ENCODE results near the gene ANKRD29. TPM values are rescaled to one million over a fixed set of nuclear protein-coding genes. Genes with fewer than 3 reads are reported as not detected.

Gene ANKRD29
- polyA plus RNA-seq, 1 donor (not counting 4 experiments of a cell fraction or from before 2014, with no cell fraction given) = 3.7 TPM

DNA sequence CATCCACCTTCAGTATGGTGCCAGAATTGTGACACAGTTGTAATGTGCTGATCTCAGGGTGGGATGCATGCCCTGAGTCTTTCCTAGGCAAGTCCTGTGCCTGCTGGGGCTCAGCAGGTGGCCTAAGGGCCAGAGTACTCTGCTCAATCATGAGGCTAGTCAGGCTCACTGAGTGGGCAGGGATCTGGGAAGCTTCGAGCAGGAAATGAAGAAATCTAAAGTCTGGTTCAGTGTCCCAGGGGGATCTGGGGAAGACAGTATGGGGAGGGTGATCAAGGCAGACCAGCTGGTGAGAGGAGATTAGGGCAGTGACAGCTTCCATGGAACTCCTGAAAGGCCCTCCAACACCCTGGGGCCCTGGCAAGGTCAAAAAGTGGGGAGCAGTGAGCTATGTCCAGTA, 8.9 kb upstream of the ANKRD29 start:
- Histone ChIP-seq H3K27ac (ENCODE audit: control insufficient read depth, insufficient read depth, low read length) (no peak overlapping the region), H4K20me1 (ENCODE audit: control insufficient read depth, extremely low read depth, insufficient read depth, low read length) (no peaks in the 10 kb centered on the region), H3K9me3 (ENCODE audit: control insufficient read depth, low read depth, low read length) (no peaks in the 10 kb centered on the region), H3K27me3 (ENCODE audit: control insufficient read depth, extremely low read depth, insufficient read depth, low read length) (no peaks in the 10 kb centered on the region), H3K79me2 (ENCODE audit: control insufficient read depth, insufficient read depth, low read length) (no peaks in the 10 kb centered on the region), H3K4me3 (ENCODE audit: control insufficient read depth in 2 of 3, extremely low read depth in 1 of 3, insufficient read depth in 2 of 3, low read depth in 1 of 3, low read length in 3 of 3) (no peak overlapping the region), H3K9ac (ENCODE audit: control insufficient read depth, extremely low read depth, insufficient read depth, low read length) (no peak overlapping the region), H3K9me1 (ENCODE audit: control insufficient read depth, extremely low read depth, insufficient read depth, low read length) (no peaks in the 10 kb centered on the region), H2AFZ (ENCODE audit: control insufficient read depth, low read length) (no peak overlapping the region), H3K4me1 (ENCODE audit: control insufficient read depth, extremely low read depth, insufficient read depth, low read length) (peaks cover 10% of the 10 kb centered on the region), H3K36me3 (ENCODE audit: control insufficient read depth in 2 of 2, extremely low read depth in 1 of 2, insufficient read depth in 2 of 2, low read length in 2 of 2) (no peaks in the 10 kb centered on the region), H3K4me2 (ENCODE audit: control insufficient read depth, extremely low read depth, insufficient read depth, low read depth, low read length) (no peak overlapping the region)
- TF ChIP-seq, protein P1, sequence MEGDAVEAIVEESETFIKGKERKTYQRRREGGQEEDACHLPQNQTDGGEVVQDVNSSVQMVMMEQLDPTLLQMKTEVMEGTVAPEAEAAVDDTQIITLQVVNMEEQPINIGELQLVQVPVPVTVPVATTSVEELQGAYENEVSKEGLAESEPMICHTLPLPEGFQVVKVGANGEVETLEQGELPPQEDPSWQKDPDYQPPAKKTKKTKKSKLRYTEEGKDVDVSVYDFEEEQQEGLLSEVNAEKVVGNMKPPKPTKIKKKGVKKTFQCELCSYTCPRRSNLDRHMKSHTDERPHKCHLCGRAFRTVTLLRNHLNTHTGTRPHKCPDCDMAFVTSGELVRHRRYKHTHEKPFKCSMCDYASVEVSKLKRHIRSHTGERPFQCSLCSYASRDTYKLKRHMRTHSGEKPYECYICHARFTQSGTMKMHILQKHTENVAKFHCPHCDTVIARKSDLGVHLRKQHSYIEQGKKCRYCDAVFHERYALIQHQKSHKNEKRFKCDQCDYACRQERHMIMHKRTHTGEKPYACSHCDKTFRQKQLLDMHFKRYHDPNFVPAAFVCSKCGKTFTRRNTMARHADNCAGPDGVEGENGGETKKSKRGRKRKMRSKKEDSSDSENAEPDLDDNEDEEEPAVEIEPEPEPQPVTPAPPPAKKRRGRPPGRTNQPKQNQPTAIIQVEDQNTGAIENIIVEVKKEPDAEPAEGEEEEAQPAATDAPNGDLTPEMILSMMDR (optimal IDR thresholded peaks at IDR 0.05 in 1 of 3, IDR thresholded peaks at IDR 0.05 in 1 of 3, conservative IDR thresholded peaks at IDR 0.05 in 1 of 3; ENCODE audit: extremely low read depth in 1 of 3, insufficient read depth in 2 of 3, low read length in 3 of 3) = no peak
- no peak for TF ChIP-seq EZH2 (IDR thresholded peaks at IDR 0.05; ENCODE audit: low read length)
- dilution Hi-C loops (cut with MboI; ENCODE audit: extremely low pct_ligation_motif_present, low sequenced_read_pairs) = no loop called here
- DNase-seq (ENCODE audit: low read depth, low spot score) = no peak
- no peak for FAIRE-seq

DNA sequence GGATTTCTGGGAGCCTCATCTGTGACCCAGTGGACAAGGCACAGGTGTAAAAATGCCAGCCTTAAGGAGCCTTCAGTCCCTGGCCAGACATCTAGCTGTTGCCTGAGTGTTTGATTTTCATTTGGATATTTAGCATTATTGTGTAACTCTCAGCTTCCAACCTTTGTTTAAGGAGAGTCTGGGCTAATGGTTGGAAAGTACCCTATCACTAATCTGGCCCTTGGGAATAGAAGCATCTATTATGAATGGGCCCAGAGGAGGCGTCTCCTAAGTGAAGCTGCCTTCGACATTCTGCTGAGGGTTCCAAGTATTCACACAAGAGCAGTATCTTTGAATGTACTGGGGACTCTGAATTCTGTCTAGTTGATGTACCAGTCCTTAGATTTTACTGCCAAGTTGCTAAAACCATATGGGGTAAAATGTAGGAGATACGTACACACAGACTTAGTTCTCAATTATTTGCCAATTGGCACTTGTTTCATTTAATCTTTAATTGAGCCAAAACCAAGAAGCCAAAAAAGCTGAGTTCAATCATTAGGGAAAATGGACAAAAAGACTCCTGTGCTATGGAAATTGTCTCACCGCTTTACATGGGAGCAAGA, 7.2 kb upstream of the ANKRD29 start:
- DNase-seq (ENCODE audit: low read depth, low spot score) = no peak
- H3K9me3 ChIP-seq (ENCODE audit: control insufficient read depth, low read depth, low read length) = no peaks in the 10 kb centered on the region
- H3K27ac ChIP-seq (ENCODE audit: control insufficient read depth, insufficient read depth, low read length) = no peak overlapping the region
- no peaks in the 10 kb centered on the region for H3K9me1 ChIP-seq (ENCODE audit: control insufficient read depth, extremely low read depth, insufficient read depth, low read length)
- H3K4me1 ChIP-seq (ENCODE audit: control insufficient read depth, extremely low read depth, insufficient read depth, low read length) = peaks cover 10% of the 10 kb centered on the region
- no peak for TF ChIP-seq EZH2 (IDR thresholded peaks at IDR 0.05; ENCODE audit: low read length)
- TF ChIP-seq, protein P1 (optimal IDR thresholded peaks at IDR 0.05 in 1 of 3, IDR thresholded peaks at IDR 0.05 in 1 of 3, conservative IDR thresholded peaks at IDR 0.05 in 1 of 3; ENCODE audit: extremely low read depth in 1 of 3, insufficient read depth in 2 of 3, low read length in 3 of 3) = no peak
- no peak overlapping the region for H3K4me3 ChIP-seq (ENCODE audit: control insufficient read depth in 2 of 3, extremely low read depth in 1 of 3, insufficient read depth in 2 of 3, low read depth in 1 of 3, low read length in 3 of 3)
- no peak for FAIRE-seq
- H3K4me2 ChIP-seq (ENCODE audit: control insufficient read depth, extremely low read depth, insufficient read depth, low read depth, low read length) = no peak overlapping the region
- no peak overlapping the region for H3K9ac ChIP-seq (ENCODE audit: control insufficient read depth, extremely low read depth, insufficient read depth, low read length)
- H2AFZ ChIP-seq (ENCODE audit: control insufficient read depth, low read length) = no peak overlapping the region
- no peaks in the 10 kb centered on the region for H3K27me3 ChIP-seq (ENCODE audit: control insufficient read depth, extremely low read depth, insufficient read depth, low read length)
- H3K79me2 ChIP-seq (ENCODE audit: control insufficient read depth, insufficient read depth, low read length) = no peaks in the 10 kb centered on the region
- no peaks in the 10 kb centered on the region for H3K36me3 ChIP-seq (ENCODE audit: control insufficient read depth in 2 of 2, extremely low read depth in 1 of 2, insufficient read depth in 2 of 2, low read length in 2 of 2)
- H4K20me1 ChIP-seq (ENCODE audit: control insufficient read depth, extremely low read depth, insufficient read depth, low read length) = no peaks in the 10 kb centered on the region
- dilution Hi-C loops (cut with MboI; ENCODE audit: extremely low pct_ligation_motif_present, low sequenced_read_pairs) = no loop called here

Data from keratinocyte (primary cell).